Stimulated activated CD4-positive, alpha-beta T cell treated with anti-CD3 and anti-CD28 coated beads, Interleukin-15, amount 100 ng/mL, for 24 hours (primary cell): Measurements from ENCODE around the gene ENTPD2.
A peak's percentile ranks its signal among the peaks of the same experiment; 100 is the strongest.

Experiments used
- DNase-seq: peaks from one replicate; pipeline ENCODE4 v3.0.0-alpha.2; 2020

The ENTPD2 gene

GRCh38 chr9:137014166-137014565 is 39.7 kb downstream of the ENTPD2 start:
- no peak for DNase-seq

- DNase-seq: no peak
Observed at GRCh38 chr9:137013571-137013940, 40.3 kb downstream of the ENTPD2 start.

GRCh38 chr9:137012694-137013570 is 40.9 kb downstream of the ENTPD2 start:
- no peak for DNase-seq

- DNase-seq: no peak
Observed at GRCh38 chr9:137011907-137012675, 41.8 kb downstream of the ENTPD2 start.

- no peak for DNase-seq
Observed at GRCh38 chr9:137011156-137011555, 42.7 kb downstream of the ENTPD2 start.

GRCh38 chr9:137009938-137010732 is 43.7 kb downstream of the ENTPD2 start:
- no peak for DNase-seq

GRCh38 chr9:137009217-137009616 is 44.6 kb downstream of the ENTPD2 start:
- no peak for DNase-seq

- no peak for DNase-seq
Observed at GRCh38 chr9:137008312-137008711, 45.5 kb downstream of the ENTPD2 start.

GRCh38 chr9:137007816-137008270 is 46.0 kb downstream of the ENTPD2 start:
- DNase-seq: no peak

GRCh38 chr9:137007108-137007815 is 46.6 kb downstream of the ENTPD2 start:
- no peak for DNase-seq

- no peak for DNase-seq
Observed at GRCh38 chr9:137006116-137007003, 47.5 kb downstream of the ENTPD2 start.

- DNase-seq: peak; percentile 26
Observed at GRCh38 chr9:137004285-137004684, 49.6 kb downstream of the ENTPD2 start.

GRCh38 chr9:137002646-137003041 is 51.2 kb downstream of the ENTPD2 start:
- DNase-seq: no peak

GRCh38 chr9:137001857-137002645 is 51.8 kb downstream of the ENTPD2 start:
- no peak for DNase-seq

- peak; percentile 37 for DNase-seq
Observed at GRCh38 chr9:137000177-137000930, 53.5 kb downstream of the ENTPD2 start.
